Fibroblast of lung (primary cell): ENCODE data around the gene IKZF2. TPM values are rescaled to one million over a fixed set of nuclear protein-coding genes. Genes with fewer than 3 reads are reported as not detected.

ENCODE experiments used
- DNase-seq, 2 donors: peaks; one replicate each; pipeline versions ENCODE4 v3.0.0 to v3.0.0-alpha.2; 2010; ENCODE audit warnings: low read depth in 2 of 2
- H2AFZ ChIP-seq: 2 replicates; pipeline ENCODE4 v1.5.1; 2012; ENCODE audit warnings: low read length, control low read depth, inconsistent platforms
- H3K27ac ChIP-seq: 2 replicates; pipeline ENCODE4 v1.5.1; 2011; ENCODE audit warnings: low read length, control low read depth; ENCODE audit not compliant: insufficient read depth
- H3K27me3 ChIP-seq: 2 replicates; pipeline ENCODE4 v1.5.1; 2011; ENCODE audit warnings: mild to moderate bottlenecking, low read length; ENCODE audit not compliant: control insufficient read depth, insufficient read depth
- H3K36me3 ChIP-seq: 2 replicates; pipeline ENCODE4 v1.5.1; 2011; ENCODE audit warnings: low read length; ENCODE audit not compliant: control insufficient read depth, insufficient read depth
- H3K4me1 ChIP-seq: 2 replicates; pipeline ENCODE4 v1.5.1; 2011; ENCODE audit warnings: low read length; ENCODE audit not compliant: control insufficient read depth, insufficient read depth; ENCODE audit errors: extremely low read depth
- H3K4me2 ChIP-seq: 2 replicates; pipeline ENCODE4 v1.5.1; 2011; ENCODE audit warnings: low read length, control low read depth; ENCODE audit not compliant: insufficient read depth; ENCODE audit errors: extremely low read depth
- H3K4me3 ChIP-seq, 4 experiments: fragments of 200-600 bp in 1 of 4; sonication (generic) in 1 of 4; replicated peaks in 1 of 4; 2 replicates each; pipeline ENCODE4 v1.5.1; 2011 to 2016; ENCODE audit warnings: low read length in 4 of 4, low read depth in 3 of 4, mild to moderate bottlenecking in 3 of 4, control low read depth in 2 of 4, inconsistent platforms in 1 of 4, mixed read lengths in 1 of 4; ENCODE audit not compliant: insufficient read depth in 1 of 4; ENCODE audit errors: control extremely low read depth in 1 of 4
- H3K79me2 ChIP-seq: 2 replicates; pipeline ENCODE4 v1.5.1; 2012; ENCODE audit warnings: mild to moderate bottlenecking, low read length, inconsistent platforms; ENCODE audit not compliant: control insufficient read depth, insufficient read depth
- H3K9ac ChIP-seq: 2 replicates; pipeline ENCODE4 v1.5.1; 2011; ENCODE audit warnings: mild to moderate bottlenecking, low read length, control low read depth; ENCODE audit not compliant: insufficient read depth
- H3K9me3 ChIP-seq: 2 replicates; pipeline ENCODE4 v1.5.1; 2012; ENCODE audit warnings: low read depth, low read length; ENCODE audit not compliant: control insufficient read depth, insufficient read depth
- H4K20me1 ChIP-seq: 2 replicates; pipeline ENCODE4 v1.5.1; 2011; ENCODE audit warnings: low read length; ENCODE audit not compliant: control insufficient read depth, insufficient read depth; ENCODE audit errors: extremely low read depth
- EZH2 ChIP-seq: IDR thresholded peaks from 2 replicates; pipeline ENCODE4 v1.5.1; 2012; ENCODE audit warnings: low read length, control low read depth, mild to moderate bottlenecking; ENCODE audit errors: missing control alignments
- polyA plus RNA-seq, 2 donors: library from polyadenylated mRNA; depleted of rRNA in 1 of 2; stranded (reverse) in 1 of 2; unstranded in 1 of 2; fragments of >200 nt; gene quantifications; 2 replicates each; pipeline ENCODE4 v1.2.1, GENCODE V29; 2011 to 2012; ENCODE audit warnings: missing spikeins in 1 of 2
- total RNA-seq: library from RNA; depleted of rRNA; stranded (reverse); fragments of >200 nt; gene quantifications from 2 replicates; pipeline ENCODE4 v1.2.1, GENCODE V29; 2014
- TF ChIP-seq, protein P1 (sequence below), 2 donors: IDR thresholded peaks in 1 of 2; conservative IDR thresholded peaks in 1 of 2; 1 replicate in 1 of 2; 2 replicates in 1 of 2; pipeline ENCODE4 v1.5.1; 2011 to 2012; ENCODE audit warnings: low read length in 2 of 2, control low read depth in 1 of 2, inconsistent platforms in 1 of 2, low read depth in 1 of 2, mild to moderate bottlenecking in 1 of 2

Gene IKZF2
- total and polyA plus RNA-seq, 2 donors (not counting 1 experiment from before 2014, with no cell fraction given) = 4.9 to 17.2 TPM

DNA sequence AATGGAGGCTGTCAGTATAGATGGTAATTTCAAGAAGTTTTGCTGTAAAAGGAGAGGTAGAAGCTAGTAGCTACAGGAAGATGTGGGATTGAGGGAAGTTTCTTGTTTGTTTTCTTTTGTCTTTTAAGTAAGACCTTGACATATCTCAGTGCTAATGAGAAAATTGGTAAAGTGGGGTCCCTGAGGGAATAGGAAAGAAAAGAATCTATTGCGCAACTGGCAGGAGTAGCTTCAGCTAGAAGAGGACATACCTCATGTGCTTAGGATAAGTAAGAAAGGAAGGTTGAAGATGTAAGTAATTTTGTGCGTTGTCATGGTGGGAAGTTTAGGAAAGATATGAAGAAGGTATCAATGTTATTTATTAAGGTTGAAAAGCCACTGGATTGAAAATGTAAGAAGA lies 8.4 kb upstream of the IKZF2 start:
- TF ChIP-seq, protein P1, sequence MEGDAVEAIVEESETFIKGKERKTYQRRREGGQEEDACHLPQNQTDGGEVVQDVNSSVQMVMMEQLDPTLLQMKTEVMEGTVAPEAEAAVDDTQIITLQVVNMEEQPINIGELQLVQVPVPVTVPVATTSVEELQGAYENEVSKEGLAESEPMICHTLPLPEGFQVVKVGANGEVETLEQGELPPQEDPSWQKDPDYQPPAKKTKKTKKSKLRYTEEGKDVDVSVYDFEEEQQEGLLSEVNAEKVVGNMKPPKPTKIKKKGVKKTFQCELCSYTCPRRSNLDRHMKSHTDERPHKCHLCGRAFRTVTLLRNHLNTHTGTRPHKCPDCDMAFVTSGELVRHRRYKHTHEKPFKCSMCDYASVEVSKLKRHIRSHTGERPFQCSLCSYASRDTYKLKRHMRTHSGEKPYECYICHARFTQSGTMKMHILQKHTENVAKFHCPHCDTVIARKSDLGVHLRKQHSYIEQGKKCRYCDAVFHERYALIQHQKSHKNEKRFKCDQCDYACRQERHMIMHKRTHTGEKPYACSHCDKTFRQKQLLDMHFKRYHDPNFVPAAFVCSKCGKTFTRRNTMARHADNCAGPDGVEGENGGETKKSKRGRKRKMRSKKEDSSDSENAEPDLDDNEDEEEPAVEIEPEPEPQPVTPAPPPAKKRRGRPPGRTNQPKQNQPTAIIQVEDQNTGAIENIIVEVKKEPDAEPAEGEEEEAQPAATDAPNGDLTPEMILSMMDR (conservative IDR thresholded peaks at IDR 0.05 in 1 of 2, IDR thresholded peaks at IDR 0.05 in 1 of 2; ENCODE audit: low read depth in 1 of 2, low read length in 2 of 2) = no peak
- TF ChIP-seq EZH2 = no peak
- Histone ChIP-seq H3K4me1 (peaks cover 5% of the 10 kb centered on the region), H3K36me3 (no peaks in the 10 kb centered on the region), H3K9me3 (no peaks in the 10 kb centered on the region), H3K4me2 (no peak overlapping the region), H2AFZ (no peak overlapping the region), H3K27me3 (no peaks in the 10 kb centered on the region), H3K4me3 (no peak overlapping the region), H3K9ac (no peak overlapping the region), H4K20me1 (no peaks in the 10 kb centered on the region), H3K79me2 (no peaks in the 10 kb centered on the region), H3K27ac (no peak overlapping the region)
- DNase-seq = no peak

GRCh38 chr2:213157242-213157641 lies 5.8 kb upstream of the IKZF2 start:
- H3K79me2 ChIP-seq = no peaks in the 10 kb centered on the region
- H3K9ac ChIP-seq = no peak overlapping the region
- H3K4me2 ChIP-seq = no peak overlapping the region
- no peaks in the 10 kb centered on the region for H3K9me3 ChIP-seq
- H3K4me3 ChIP-seq = no peak overlapping the region
- H4K20me1 ChIP-seq = no peaks in the 10 kb centered on the region
- TF ChIP-seq EZH2 = no peak
- TF ChIP-seq, protein P1 (conservative IDR thresholded peaks at IDR 0.05 in 1 of 2, IDR thresholded peaks at IDR 0.05 in 1 of 2; ENCODE audit: low read depth in 1 of 2, low read length in 2 of 2) = no peak
- H3K27ac ChIP-seq = no peak overlapping the region
- DNase-seq = no peak
- peaks cover 5% of the 10 kb centered on the region for H3K4me1 ChIP-seq
- no peaks in the 10 kb centered on the region for H3K36me3 ChIP-seq
- no peak overlapping the region for H2AFZ ChIP-seq
- no peaks in the 10 kb centered on the region for H3K27me3 ChIP-seq

GRCh38 chr2:213156717-213157116 lies 5.3 kb upstream of the IKZF2 start:
- no peaks in the 10 kb centered on the region for H3K9me3 ChIP-seq
- H3K4me2 ChIP-seq = no peak overlapping the region
- no peak overlapping the region for H3K4me3 ChIP-seq

More at GRCh38 chr2:213156717-213157116, 5.3 kb upstream of the IKZF2 start:
- no peak for DNase-seq
- Histone ChIP-seq H3K27me3 (no peaks in the 10 kb centered on the region), H4K20me1 (no peaks in the 10 kb centered on the region), H3K9ac (no peak overlapping the region), H3K36me3 (no peaks in the 10 kb centered on the region), H3K4me1 (peaks cover 3% of the 10 kb centered on the region), H2AFZ (peak overlapping the region; percentile 10), H3K79me2 (no peaks in the 10 kb centered on the region), H3K27ac (no peak overlapping the region)
- TF ChIP-seq, protein P1 (conservative IDR thresholded peaks at IDR 0.05 in 1 of 2, IDR thresholded peaks at IDR 0.05 in 1 of 2; ENCODE audit: low read depth in 1 of 2, low read length in 2 of 2) = no peak
- TF ChIP-seq EZH2 = no peak
